ENCODE results near the gene ANKRD40CL.

GRCh38 chr17:50787106-50787505 lies 19.8 kb upstream of the ANKRD40CL start:
- TF ChIP-seq ZNF512 (CRISPR knock-in tag; IDR thresholded peaks at IDR 0.05; ENCODE audit: borderline replicate concordance) (no peak), CTCF (IDR thresholded peaks at IDR 0.05) (no peak), SMAD3 (CRISPR knock-in tag; IDR thresholded peaks at IDR 0.05; ENCODE audit: borderline replicate concordance) (no peak), USF2 (CRISPR knock-in tag; IDR thresholded peaks at IDR 0.05) (no peak), ZNF263 (CRISPR knock-in tag; IDR thresholded peaks at IDR 0.05; ENCODE audit: low read depth) (no peak), ESRRA (CRISPR knock-in tag; IDR thresholded peaks at IDR 0.05; ENCODE audit: borderline replicate concordance) (no peak), ATF3 (CRISPR knock-in tag; conservative IDR thresholded peaks at IDR 0.05) (no peak), CREM (CRISPR knock-in tag; IDR thresholded peaks at IDR 0.05) (no peak)
